HuH-7.5 (cell line): Measurements from ENCODE around the gene UBE2G2.

Source experiments
- DNase-seq: peaks from one replicate; pipeline ENCODE4 v3.0.0; 2011; ENCODE audit warnings: low spot score

UBE2G2 gene

GRCh38 chr21:44763451-44764318 is 37.9 kb downstream of the UBE2G2 start:
- no peak for DNase-seq

- no peak for DNase-seq
Measured at GRCh38 chr21:44763050-44763378, 38.6 kb downstream of the UBE2G2 start.

- no peak for DNase-seq
Measured at GRCh38 chr21:44762221-44763049, 39.2 kb downstream of the UBE2G2 start.

GRCh38 chr21:44761747-44762208 is 39.8 kb downstream of the UBE2G2 start:
- DNase-seq: no peak

GRCh38 chr21:44761011-44761729 is 40.5 kb downstream of the UBE2G2 start:
- peak; percentile 63 for DNase-seq

GRCh38 chr21:44760376-44760775 is 41.2 kb downstream of the UBE2G2 start:
- no peak for DNase-seq

- DNase-seq: no peak
Measured at GRCh38 chr21:44759628-44760285, 41.9 kb downstream of the UBE2G2 start.

GRCh38 chr21:44758781-44759627 is 42.6 kb downstream of the UBE2G2 start:
- DNase-seq: no peak

GRCh38 chr21:44758141-44758561 is 43.5 kb downstream of the UBE2G2 start:
- no peak for DNase-seq

- no peak for DNase-seq
Measured at GRCh38 chr21:44757731-44758130, 43.9 kb downstream of the UBE2G2 start.

GRCh38 chr21:44756423-44757185 is 45.0 kb downstream of the UBE2G2 start:
- DNase-seq: no peak

GRCh38 chr21:44755227-44755626 is 46.4 kb downstream of the UBE2G2 start:
- DNase-seq: no peak

GRCh38 chr21:44753357-44753756 is 48.3 kb downstream of the UBE2G2 start:
- DNase-seq: no peak

- DNase-seq: no peak
Measured at GRCh38 chr21:44752671-44753235, 48.9 kb downstream of the UBE2G2 start.

- DNase-seq: no peak
Measured at GRCh38 chr21:44751799-44752636, 49.6 kb downstream of the UBE2G2 start.

- no peak for DNase-seq
Measured at GRCh38 chr21:44751186-44751798, 50.3 kb downstream of the UBE2G2 start.

- no peak for DNase-seq
Measured at GRCh38 chr21:44750675-44751025, 51.0 kb downstream of the UBE2G2 start.
